SU-DHL-6 (cell line): ENCODE results near the gene CAPRIN2.

Experiments
- H2AFZ ChIP-seq: fragments of 200-600 bp; sonication (generic); 2 replicates; pipeline ENCODE4 v1.6.1; 2014; ENCODE audit warnings: low read depth, mild to moderate bottlenecking, moderate library complexity, mixed read lengths, antibody characterized with exemption, low read length; ENCODE audit not compliant: severe bottlenecking
- H3F3A ChIP-seq: fragments of 200-600 bp; shearing (Covaris generic); 2 replicates; pipeline ENCODE4 v1.6.0; 2016; ENCODE audit warnings: antibody characterized with exemption, mild to moderate bottlenecking; ENCODE audit not compliant: insufficient read depth
- H3K27ac ChIP-seq: fragments of 200-600 bp; sonication (generic); 2 replicates; pipeline ENCODE4 v1.5.1; 2016; ENCODE audit warnings: low read depth, mild to moderate bottlenecking, low read length, moderate library complexity, mixed read lengths
- H3K27me3 ChIP-seq: fragments of 200-600 bp; sonication (generic), shearing (Covaris generic); 2 replicates; pipeline ENCODE4 v1.6.0; 2014; ENCODE audit warnings: mild to moderate bottlenecking, low read length
- H3K36me3 ChIP-seq: fragments of 200-600 bp; sonication (generic); 2 replicates; pipeline ENCODE4 v1.6.1; 2014; ENCODE audit warnings: mild to moderate bottlenecking, low read length, mixed read lengths
- H3K4me2 ChIP-seq: fragments of 300-600, 200-600 bp; shearing (Covaris generic), sonication (generic); 2 replicates; pipeline ENCODE4 v1.6.0; 2014; ENCODE audit warnings: low read length, low read depth, mild to moderate bottlenecking; ENCODE audit not compliant: poor library complexity, severe bottlenecking
- H3K4me3 ChIP-seq: fragments of 200-600 bp; sonication (generic); 2 replicates; pipeline ENCODE4 v1.5.1; 2014; ENCODE audit warnings: antibody characterized with exemption, low read length, mild to moderate bottlenecking, mixed read lengths; ENCODE audit not compliant: insufficient read depth, poor library complexity, severe bottlenecking
- H3K79me2 ChIP-seq: fragments of 200-600 bp; sonication (generic); 2 replicates; pipeline ENCODE4 v1.6.1; 2014; ENCODE audit warnings: mild to moderate bottlenecking, low read length, moderate library complexity; ENCODE audit not compliant: insufficient read depth
- H3K9ac ChIP-seq: fragments of 200-600 bp; sonication (generic); 2 replicates; pipeline ENCODE4 v1.7.0; 2014; ENCODE audit warnings: mild to moderate bottlenecking, low read length
- H3K9me2 ChIP-seq: fragments of 200-600 bp; sonication (generic); replicated peaks from 2 replicates; pipeline ENCODE4 v1.6.1; 2014; ENCODE audit warnings: low read length; ENCODE audit not compliant: insufficient read depth
- H3K9me3 ChIP-seq: fragments of 200-600 bp; sonication (generic); 2 replicates; pipeline ENCODE4 v1.6.1; 2014; ENCODE audit warnings: low read length, mixed read lengths; ENCODE audit not compliant: insufficient read depth
- H4K20me1 ChIP-seq: fragments of 200-600 bp; sonication (generic); 2 replicates; pipeline ENCODE4 v1.6.1; 2014; ENCODE audit warnings: low read depth, mild to moderate bottlenecking, antibody characterized with exemption, low read length, moderate library complexity, mixed read lengths
- CTCF ChIP-seq: fragments of 200-600 bp; sonication (generic); IDR thresholded peaks from one replicate; pipeline ENCODE4 v1.5.1; 2017; ENCODE audit warnings: antibody characterized with exemption, mild to moderate bottlenecking, low read length, moderate library complexity; ENCODE audit not compliant: insufficient read depth, poor library complexity, severe bottlenecking
- EZH2phosphoT487 ChIP-seq: fragments of 200-600 bp; sonication (generic), shearing (Covaris generic); conservative IDR thresholded peaks from 2 replicates; pipeline ENCODE4 v1.6.1; 2018; ENCODE audit warnings: mild to moderate bottlenecking, antibody characterized with exemption, low read length, moderate library complexity, mixed read lengths

CAPRIN2 gene

GRCh38 chr12:30726647-30727046, 28.1 kb downstream of the CAPRIN2 start:
- Histone ChIP-seq H3F3A (no peaks in the 10 kb centered on the region), H4K20me1 (no peaks in the 10 kb centered on the region), H3K27ac (no peak overlapping the region), H3K79me2 (no peaks in the 10 kb centered on the region), H3K4me3 (no peak overlapping the region), H3K9me2 (no peaks in the 10 kb centered on the region), H3K9ac (no peak overlapping the region), H3K9me3 (no peaks in the 10 kb centered on the region), H3K27me3 (no peaks in the 10 kb centered on the region), H3K36me3 (no peaks in the 10 kb centered on the region), H2AFZ (no peak overlapping the region), H3K4me2 (no peak overlapping the region)
- TF ChIP-seq CTCF (no peak), EZH2phosphoT487 (no peak)

- Histone ChIP-seq H3K27me3 (no peaks in the 10 kb centered on the region), H4K20me1 (no peaks in the 10 kb centered on the region), H3K9ac (no peak overlapping the region), H3F3A (no peaks in the 10 kb centered on the region), H3K36me3 (no peaks in the 10 kb centered on the region), H3K79me2 (no peaks in the 10 kb centered on the region), H3K9me2 (no peaks in the 10 kb centered on the region), H3K9me3 (no peaks in the 10 kb centered on the region), H3K27ac (no peak overlapping the region), H2AFZ (no peak overlapping the region), H3K4me2 (no peak overlapping the region), H3K4me3 (no peak overlapping the region)
- TF ChIP-seq CTCF, result no peak
- no peak for TF ChIP-seq EZH2phosphoT487
Measured at GRCh38 chr12:30725739-30726138, 29.0 kb downstream of the CAPRIN2 start.

GRCh38 chr12:30719060-30719459, 35.7 kb downstream of the CAPRIN2 start:
- H3K9ac ChIP-seq, result no peak overlapping the region
- H3K4me2 ChIP-seq, result no peak overlapping the region
- no peaks in the 10 kb centered on the region for H4K20me1 ChIP-seq
- TF ChIP-seq EZH2phosphoT487 (no peak), CTCF (no peak)
- H3F3A ChIP-seq, result no peaks in the 10 kb centered on the region
- no peaks in the 10 kb centered on the region for H3K36me3 ChIP-seq
- H3K27ac ChIP-seq, result no peak overlapping the region
- no peaks in the 10 kb centered on the region for H3K27me3 ChIP-seq
- no peak overlapping the region for H3K4me3 ChIP-seq
- H3K9me3 ChIP-seq, result no peaks in the 10 kb centered on the region
- H3K9me2 ChIP-seq, result no peaks in the 10 kb centered on the region
- no peaks in the 10 kb centered on the region for H3K79me2 ChIP-seq
- no peak overlapping the region for H2AFZ ChIP-seq
